ENCODE results near the gene CA10. TPM values are rescaled to one million over a fixed set of nuclear protein-coding genes. Genes with fewer than 3 reads are reported as not detected.

Gene CA10
- polyA plus RNA-seq, 4 donors, result 11.7 to 17.3 (median 14.5) TPM

GRCh38 chr17:52049496-52049895 lies 109.0 kb downstream of the CA10 start:
- DNase-seq (ENCODE audit: low read depth in 4 of 4, low spot score in 3 of 4), result no peak

DNA sequence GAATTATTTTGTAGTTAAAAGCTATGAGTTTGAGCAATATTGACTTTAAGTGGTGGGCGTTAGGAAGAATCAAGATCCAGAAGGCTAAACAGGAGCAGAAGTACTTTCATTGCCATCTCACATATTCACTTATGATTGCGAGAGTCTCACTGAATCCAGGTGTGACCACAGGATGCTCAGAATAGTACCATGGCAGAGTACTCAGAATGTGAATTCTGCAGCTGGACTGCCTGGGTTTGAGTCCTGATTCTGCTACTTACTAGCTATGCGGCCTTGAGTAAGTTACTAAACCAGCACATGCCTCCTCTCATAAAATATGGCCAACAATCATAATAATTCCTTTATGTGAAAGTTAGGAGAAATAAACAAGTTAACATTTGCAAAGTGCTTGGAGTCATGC lies 109.5 kb downstream of the CA10 start:
- DNase-seq (ENCODE audit: low read depth in 4 of 4, low spot score in 3 of 4), result no peak

DNA sequence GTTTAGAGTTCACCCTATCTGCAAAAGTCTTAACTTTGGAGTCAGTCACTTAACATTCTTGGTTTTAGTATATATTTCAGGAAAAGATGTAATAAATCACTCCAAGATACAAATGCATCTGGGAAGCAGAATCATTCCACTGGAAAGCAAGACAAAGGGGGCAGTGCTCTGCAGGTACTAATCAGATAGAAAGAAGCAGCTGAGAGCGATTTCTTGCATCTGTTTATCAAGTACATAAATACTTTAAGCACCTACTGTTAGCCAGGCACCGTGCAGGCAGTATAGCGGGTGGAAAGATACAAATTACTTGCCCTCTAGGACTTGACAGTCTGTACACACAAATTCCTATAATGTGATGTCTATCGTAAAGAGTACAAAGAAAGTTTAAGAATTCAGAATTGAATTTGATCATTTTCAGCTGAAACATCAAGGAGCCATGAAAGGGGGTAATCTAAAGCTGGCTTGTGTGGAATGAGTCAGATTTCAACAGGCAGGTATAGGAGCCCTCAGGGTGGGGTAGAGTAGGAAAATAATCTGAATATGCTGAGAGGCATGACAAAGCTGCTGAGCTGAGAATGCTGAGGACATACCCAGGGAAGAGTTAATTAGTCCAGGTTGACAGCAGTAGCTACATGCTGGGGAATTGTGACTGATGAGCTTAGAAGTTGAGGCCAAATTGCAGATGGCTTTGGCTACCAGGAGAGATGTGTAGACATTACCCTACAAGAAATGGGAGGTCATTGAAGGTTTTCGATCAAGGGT lies 110.2 kb downstream of the CA10 start:
- DNase-seq (ENCODE audit: low read depth in 4 of 4, low spot score in 3 of 4), result no peak

- no peak for DNase-seq (ENCODE audit: low read depth in 4 of 4, low spot score in 3 of 4)
Observed at GRCh38 chr17:52047086-52047485, 111.4 kb downstream of the CA10 start.

- no peak for DNase-seq (ENCODE audit: low read depth in 4 of 4, low spot score in 3 of 4)
Observed at GRCh38 chr17:52041123-52041617, 117.3 kb downstream of the CA10 start.

DNA sequence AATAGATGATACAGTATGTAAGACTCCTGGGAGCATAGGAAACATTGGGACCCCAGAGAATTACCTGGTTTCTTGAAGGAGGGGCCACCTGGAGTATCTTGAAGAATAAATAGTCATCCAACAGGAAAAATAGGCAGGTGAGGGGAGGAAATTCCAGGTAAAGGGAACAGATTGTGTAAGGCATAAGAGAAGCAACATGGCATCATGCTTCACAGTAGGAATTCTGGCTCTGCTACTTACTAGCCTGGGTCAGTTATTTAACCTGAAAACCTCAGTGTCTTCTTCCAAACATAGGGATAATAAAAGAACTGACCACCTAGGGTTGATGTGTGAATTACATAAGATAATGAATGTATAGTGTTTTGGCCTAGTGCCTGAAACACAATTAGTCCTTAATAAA lies 122.1 kb downstream of the CA10 start:
- DNase-seq (ENCODE audit: low read depth in 4 of 4, low spot score in 3 of 4), result no peak

DNA sequence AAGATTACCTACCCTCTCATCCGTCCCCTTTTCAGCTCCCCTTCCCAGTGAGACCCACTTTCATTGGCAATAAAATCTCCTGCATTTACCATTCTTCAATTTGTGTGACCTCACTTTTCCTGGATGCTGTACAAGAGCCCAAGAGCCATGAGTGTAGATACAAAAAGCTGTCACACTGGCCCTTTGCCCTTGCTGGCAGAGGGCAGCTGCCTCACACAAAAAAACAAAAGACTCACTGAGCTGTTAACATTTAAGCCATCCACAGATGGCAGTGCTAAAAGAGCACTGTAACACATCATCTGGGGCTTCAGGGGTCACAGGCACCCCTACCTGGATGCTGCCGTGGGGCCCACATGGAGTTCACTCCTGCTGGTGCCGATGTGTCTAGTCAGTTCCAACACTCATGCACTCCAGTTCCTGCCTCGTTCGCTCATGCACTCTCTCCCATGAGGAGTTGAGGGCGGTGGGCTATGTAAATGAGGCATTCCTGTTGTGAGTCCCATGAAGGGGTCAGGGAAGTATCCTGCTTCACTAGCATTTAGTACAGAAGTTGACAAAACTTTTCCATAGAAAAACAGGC lies 123.1 kb downstream of the CA10 start:
- no peak for DNase-seq (ENCODE audit: low read depth in 4 of 4, low spot score in 3 of 4)

- no peak for DNase-seq (ENCODE audit: low read depth in 4 of 4, low spot score in 3 of 4)
Observed at GRCh38 chr17:52032454-52032853, 126.1 kb downstream of the CA10 start.

DNA sequence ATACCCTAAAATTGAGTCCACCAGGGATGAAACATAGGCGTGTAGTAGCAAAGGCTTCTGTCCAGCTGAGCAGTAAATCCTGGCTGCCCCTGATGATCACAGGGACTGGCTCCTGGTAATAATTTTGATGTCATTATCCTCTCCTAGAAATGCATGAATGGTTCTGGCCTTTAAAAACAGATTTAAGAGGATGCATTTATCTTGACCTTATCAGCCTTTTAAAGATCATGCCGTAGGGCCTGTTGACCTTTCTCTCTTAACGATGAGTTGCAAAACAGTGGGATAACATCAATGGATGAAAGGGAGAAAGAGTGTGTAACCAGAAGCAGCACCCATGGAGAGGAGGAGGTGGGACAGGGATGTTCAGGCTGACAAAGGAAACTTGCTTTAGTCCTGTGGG lies 128.5 kb downstream of the CA10 start:
- no peak for DNase-seq (ENCODE audit: low read depth in 4 of 4, low spot score in 3 of 4)

- DNase-seq (ENCODE audit: low read depth in 4 of 4, low spot score in 3 of 4), result no peak
Observed at GRCh38 chr17:52027620-52028295, 130.8 kb downstream of the CA10 start.

GRCh38 chr17:52027081-52027480 lies 131.4 kb downstream of the CA10 start:
- DNase-seq (ENCODE audit: low read depth in 4 of 4, low spot score in 3 of 4), result no peak

DNA sequence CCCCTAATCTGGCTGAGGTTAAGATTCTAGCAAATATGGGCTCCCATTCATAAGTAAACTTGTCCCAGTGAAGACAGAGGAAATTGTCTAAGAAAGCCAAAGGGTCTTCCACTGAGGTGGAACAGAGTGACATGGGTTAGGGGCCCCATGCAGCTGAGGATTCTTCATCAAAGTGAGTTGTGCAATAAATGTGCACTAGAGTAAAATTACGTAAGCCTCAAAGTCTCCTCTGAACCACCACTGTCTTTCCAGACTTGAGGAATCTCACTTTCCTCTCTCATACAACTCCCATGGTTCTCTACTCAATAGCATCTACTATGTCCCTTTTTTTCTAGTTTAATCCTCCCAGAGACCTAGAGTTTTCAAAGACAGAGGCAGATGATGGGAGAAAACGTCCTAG lies 132.4 kb downstream of the CA10 start:
- DNase-seq (ENCODE audit: low read depth in 4 of 4, low spot score in 3 of 4), result no peak

DNA sequence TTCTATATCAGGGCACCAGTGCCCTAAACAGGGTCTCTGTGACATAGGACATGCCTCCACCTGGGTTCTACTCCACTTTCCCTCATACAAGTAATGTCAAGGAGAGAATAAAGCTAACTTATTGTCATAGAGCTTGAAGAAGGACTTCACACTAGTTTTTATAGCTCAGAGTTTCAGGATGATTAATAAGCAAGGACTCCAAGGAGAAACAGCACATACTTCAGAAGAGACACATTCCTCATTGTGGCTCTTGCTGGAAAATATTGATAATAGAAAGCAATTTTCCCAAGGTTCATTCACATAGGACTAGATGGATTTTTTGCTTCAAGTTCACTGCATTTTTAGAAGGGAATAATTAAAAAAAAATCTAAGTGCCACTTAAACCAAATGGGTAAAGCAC lies 133.3 kb downstream of the CA10 start:
- no peak for DNase-seq (ENCODE audit: low read depth in 4 of 4, low spot score in 3 of 4)

DNA sequence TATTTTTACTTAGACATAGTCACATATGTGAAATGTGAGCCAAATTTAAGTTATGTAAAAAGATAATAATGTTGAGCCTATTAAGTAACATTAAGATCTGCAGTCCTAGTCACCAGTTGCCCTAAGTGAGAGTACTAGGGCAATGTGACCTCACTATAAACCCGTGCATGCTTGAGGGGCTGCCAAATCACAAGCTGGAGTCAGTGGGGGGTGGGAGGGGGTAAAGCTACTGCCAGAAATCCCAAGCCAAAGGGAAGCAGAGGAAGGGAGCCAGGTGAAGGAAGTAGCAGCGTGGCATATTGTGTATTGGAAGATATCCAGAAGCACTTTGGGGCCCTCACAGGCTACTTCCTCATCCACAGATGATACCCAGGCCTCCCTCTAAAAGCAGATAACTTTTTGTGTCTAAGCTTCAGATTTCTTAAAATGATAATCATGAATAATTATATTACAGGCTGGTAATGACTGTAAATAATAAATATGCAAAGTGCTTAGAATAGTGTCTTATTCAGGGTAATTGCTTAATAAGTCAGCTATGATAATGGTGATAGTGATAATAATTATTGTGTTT lies 134.1 kb downstream of the CA10 start:
- no peak for DNase-seq (ENCODE audit: low read depth in 4 of 4, low spot score in 3 of 4)

DNA sequence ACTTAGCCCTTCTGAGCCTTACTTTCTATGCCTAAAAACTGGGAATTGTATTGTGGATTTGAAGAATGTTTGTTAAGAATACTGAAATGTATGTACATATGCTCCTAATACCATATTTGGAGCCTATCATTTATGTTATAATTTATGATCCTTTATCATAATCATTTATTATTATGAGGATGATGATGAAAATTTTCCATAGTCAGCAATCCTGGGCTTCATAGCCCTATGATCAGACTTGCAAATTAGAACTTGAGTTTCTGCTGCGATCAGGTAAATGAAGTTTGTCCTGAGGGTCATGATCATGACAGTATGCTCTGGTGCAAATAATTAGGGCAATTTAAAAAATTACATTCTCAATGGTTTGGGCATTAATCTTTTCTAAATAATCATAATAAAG lies 147.4 kb downstream of the CA10 start:
- DNase-seq (ENCODE audit: low read depth in 4 of 4, low spot score in 3 of 4), result no peak

DNA sequence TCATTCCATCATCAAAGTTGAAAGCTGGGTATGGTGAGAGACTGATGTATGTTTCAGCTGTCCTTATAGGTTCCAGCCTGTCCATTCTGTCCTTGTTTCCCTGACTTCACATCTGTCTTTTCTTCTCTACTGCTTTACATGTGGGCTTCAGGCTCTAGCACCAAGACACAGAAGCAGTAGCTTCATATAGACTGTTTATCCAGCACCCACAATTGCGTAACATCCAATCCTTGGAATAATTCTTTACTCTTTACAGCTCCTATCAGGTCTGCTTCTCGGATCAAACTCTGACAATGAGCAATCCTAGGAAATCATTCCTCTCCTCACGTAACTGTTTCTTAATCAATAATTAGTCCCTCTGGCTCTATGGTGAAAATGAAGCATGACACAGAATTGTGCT lies 158.9 kb downstream of the CA10 start:
- DNase-seq (ENCODE audit: low read depth in 4 of 4, low spot score in 3 of 4), result no peak

DNA sequence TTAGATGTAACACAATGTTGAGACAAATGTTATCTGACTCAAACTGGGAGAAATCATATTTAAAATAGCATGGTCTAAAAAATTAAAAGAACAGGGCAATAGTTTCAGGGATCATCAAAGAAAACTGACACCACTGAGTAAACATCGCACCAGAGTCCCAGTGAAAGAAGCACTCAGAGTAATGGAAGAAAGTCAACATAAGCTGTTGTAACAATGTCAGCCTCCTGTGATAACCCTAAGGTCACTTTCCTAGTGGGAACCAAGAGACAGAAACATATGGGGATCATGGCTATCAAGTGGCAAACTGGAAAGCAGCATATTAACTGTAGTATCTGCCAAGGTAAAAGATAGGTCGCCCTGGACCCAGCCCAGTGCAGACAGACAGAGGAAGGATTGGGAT lies 160.8 kb downstream of the CA10 start:
- DNase-seq (ENCODE audit: low read depth in 4 of 4, low spot score in 3 of 4), result no peak

- DNase-seq (ENCODE audit: low read depth in 4 of 4, low spot score in 3 of 4), result no peak
Observed at GRCh38 chr17:51995797-51996403, 162.6 kb downstream of the CA10 start.

DNA sequence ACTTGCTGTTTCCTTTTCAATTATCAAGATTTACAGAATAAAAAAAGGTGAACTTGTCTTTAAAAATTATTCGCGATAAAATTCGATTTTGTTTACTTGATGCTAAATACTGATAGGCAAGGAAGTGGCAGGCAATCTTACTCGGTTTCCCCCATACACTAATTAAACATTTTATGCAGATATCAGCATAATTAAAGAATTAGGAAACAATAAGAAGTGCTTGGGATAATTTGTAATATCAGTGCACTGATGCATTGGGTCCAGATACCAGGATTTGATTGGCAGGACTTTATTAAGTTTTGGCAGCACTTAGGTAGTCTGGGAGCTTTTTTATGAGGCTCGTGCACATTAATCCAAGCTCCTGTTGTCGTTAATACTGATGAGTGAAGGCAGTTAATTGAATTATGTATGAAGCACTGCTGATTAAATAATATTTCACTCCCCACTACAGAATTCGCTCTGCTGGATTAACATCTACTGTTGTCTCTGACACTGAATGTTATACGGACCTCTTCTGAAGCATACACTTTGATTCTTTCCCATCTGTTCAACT lies 165.6 kb downstream of the CA10 start:
- DNase-seq (ENCODE audit: low read depth in 4 of 4, low spot score in 3 of 4), result no peak

DNA sequence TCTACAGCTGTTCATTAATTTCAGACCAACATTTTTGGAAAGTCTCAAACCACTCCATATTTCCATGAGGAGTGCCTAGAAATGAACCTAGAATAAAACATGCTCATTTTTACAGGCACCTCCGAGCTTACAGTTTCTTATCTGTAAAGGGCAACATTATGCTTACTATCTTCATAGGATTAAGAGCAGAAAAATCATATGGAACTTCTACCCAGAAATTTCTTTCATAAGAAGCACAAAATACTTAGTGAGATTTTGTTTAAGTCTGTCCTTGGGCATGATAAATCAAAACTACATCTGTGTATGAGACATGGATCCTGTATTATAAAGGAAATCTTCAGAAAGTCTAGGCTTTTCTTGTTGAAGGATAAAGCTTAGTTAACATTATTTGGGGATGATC lies 187.4 kb downstream of the CA10 start:
- no peak for DNase-seq (ENCODE audit: low read depth in 4 of 4, low spot score in 3 of 4)

- no peak for DNase-seq (ENCODE audit: low read depth in 4 of 4, low spot score in 3 of 4)
Observed at GRCh38 chr17:51961689-51962088, 196.8 kb downstream of the CA10 start.
